Calu3 (cell line): ENCODE data around the gene CACTIN. TPM values are rescaled to one million over a fixed set of nuclear protein-coding genes. Genes with fewer than 3 reads are reported as not detected.
"Not testable (repeated sequence)": the region's sequence is repeated elsewhere in the genome, so short reads cannot be mapped to it uniquely, and the experiment has no call there.

Source experiments
- BruUV-seq: library from RNA; stranded (reverse); fragments of 400-500 nt; replicated peaks from 2 replicates; lab custom pipeline; 2021; lab: Mats Ljungman, UMichigan
- CTCF ChIA-PET: fragments of 300-600 bp; sonication (Branson Sonifier 250); formaldehyde crosslinking; loops from one replicate; lab custom pipeline; 2022; ENCODE audit warnings: antibody characterized with exemption; lab: Charles Lee
- DNase-seq: peaks from one replicate; pipeline ENCODE4 v3.0.0; 2022
- H3K27ac Mint-ChIP-seq: one replicate; pipeline ENCODE4 v1.8.0; 2022; ENCODE audit warnings: mixed read lengths; ENCODE audit not compliant: unreplicated experiment
- H3K27me3 Mint-ChIP-seq: one replicate; pipeline ENCODE4 v1.8.0; 2022; ENCODE audit warnings: mixed read lengths; ENCODE audit not compliant: unreplicated experiment
- H3K36me3 Mint-ChIP-seq: one replicate; pipeline ENCODE4 v1.8.0; 2022; ENCODE audit warnings: mild to moderate bottlenecking, moderate library complexity, mixed read lengths; ENCODE audit not compliant: insufficient read depth, unreplicated experiment
- H3K4me1 Mint-ChIP-seq: one replicate; pipeline ENCODE4 v1.8.0; 2022; ENCODE audit warnings: mild to moderate bottlenecking, low read depth, mixed read lengths; ENCODE audit not compliant: unreplicated experiment
- H3K4me3 Mint-ChIP-seq: one replicate; pipeline ENCODE4 v1.8.0; 2022; ENCODE audit warnings: mild to moderate bottlenecking, low read depth, moderate library complexity, mixed read lengths; ENCODE audit not compliant: unreplicated experiment
- H3K9me3 Mint-ChIP-seq: one replicate; pipeline ENCODE4 v1.8.0; 2022; ENCODE audit warnings: low read depth, mixed read lengths; ENCODE audit not compliant: unreplicated experiment
- CTCF ChIP-seq: fragments of 200-600 bp; IDR thresholded peaks from one replicate; pipeline ENCODE4 v1.8.0; 2022; ENCODE audit warnings: antibody characterized with exemption; ENCODE audit not compliant: unreplicated experiment
- intact Hi-C: fragments of 100-400 bp; cut with micrococcal nuclease; formaldehyde crosslinking; loops from one replicate; pipeline ENCODE4 v1.10.0; 2022; ENCODE audit not compliant: unreplicated experiment
- total RNA-seq: library from RNA; stranded (reverse); gene quantifications from 2 replicates; pipeline ENCODE4 v1.2.3, GENCODE V29; 2022

CACTIN gene
- total RNA-seq, 1 experiment from 2014 or later: 21.4 TPM

- Mint-ChIP-seq H3K4me1 (no peaks in the 10 kb centered on the region), H3K4me3 (no peak overlapping the region), H3K36me3 (peaks cover 8% of the 10 kb centered on the region), H3K27me3 (no peaks in the 10 kb centered on the region), H3K27ac (no peak overlapping the region), H3K9me3 (no peaks in the 10 kb centered on the region)
- no peak for TF ChIP-seq CTCF
- CTCF ChIA-PET: no interaction called here
- BruUV-seq: no TSS peak
- intact Hi-C loops: no loop called here
- DNase-seq: no peak
These were observed 25.8 kb upstream of the CACTIN start for GRCh38 chr19:3652422-3652821.

GRCh38 chr19:3651684-3652083, 25.1 kb upstream of the CACTIN start:
- Mint-ChIP-seq H3K9me3 (no peaks in the 10 kb centered on the region), H3K27ac (no peak overlapping the region), H3K4me1 (no peaks in the 10 kb centered on the region), H3K36me3 (peaks cover 8% of the 10 kb centered on the region), H3K27me3 (no peaks in the 10 kb centered on the region), H3K4me3 (no peak overlapping the region)
- no peak for TF ChIP-seq CTCF
- CTCF ChIA-PET: no interaction called here
- intact Hi-C loops: no loop called here
- DNase-seq: no peak
- BruUV-seq: no TSS peak

- H3K27me3 Mint-ChIP-seq: no peaks in the 10 kb centered on the region
- no TSS peak for BruUV-seq
- H3K9me3 Mint-ChIP-seq: no peaks in the 10 kb centered on the region
- H3K36me3 Mint-ChIP-seq: peaks cover 5% of the 10 kb centered on the region
- no peak overlapping the region for H3K27ac Mint-ChIP-seq
- intact Hi-C loops: no loop called here
- DNase-seq: no peak
- CTCF ChIA-PET: no interaction called here
- TF ChIP-seq CTCF: no peak
- H3K4me3 Mint-ChIP-seq: no peak overlapping the region
- no peaks in the 10 kb centered on the region for H3K4me1 Mint-ChIP-seq
These were observed 23.3 kb upstream of the CACTIN start for GRCh38 chr19:3649888-3650287.

- Mint-ChIP-seq H3K27me3 (no peaks in the 10 kb centered on the region), H3K27ac (no peak overlapping the region), H3K4me1 (no peaks in the 10 kb centered on the region), H3K36me3 (peaks cover 9% of the 10 kb centered on the region), H3K4me3 (no peak overlapping the region), H3K9me3 (no peaks in the 10 kb centered on the region)
- DNase-seq: no peak
- TF ChIP-seq CTCF: no peak
- CTCF ChIA-PET: no interaction called here
- intact Hi-C loops: no loop called here
- BruUV-seq: no TSS peak
These were observed 21.7 kb upstream of the CACTIN start for GRCh38 chr19:3648037-3648905.

- H3K27me3 Mint-ChIP-seq, H3K4me1 Mint-ChIP-seq, H3K27ac Mint-ChIP-seq, H3K4me3 Mint-ChIP-seq, intact Hi-C loops, BruUV-seq, H3K9me3 Mint-ChIP-seq, DNase-seq, CTCF ChIA-PET: not testable (repeated sequence)
- peaks cover 11% of the 10 kb centered on the region for H3K36me3 Mint-ChIP-seq
These were observed 20.5 kb upstream of the CACTIN start for GRCh38 chr19:3647102-3647501.
